ENCODE measurements around the gene INPP5F. TPM values are rescaled to one million over a fixed set of nuclear protein-coding genes. Genes with fewer than 3 reads are reported as not detected.
"Not testable (repeated sequence)": the region's sequence is repeated elsewhere in the genome, so short reads cannot be mapped to it uniquely, and the experiment has no call there.

INPP5F gene
- total RNA-seq, 1 experiment from 2014 or later = 14.9 TPM

DNA sequence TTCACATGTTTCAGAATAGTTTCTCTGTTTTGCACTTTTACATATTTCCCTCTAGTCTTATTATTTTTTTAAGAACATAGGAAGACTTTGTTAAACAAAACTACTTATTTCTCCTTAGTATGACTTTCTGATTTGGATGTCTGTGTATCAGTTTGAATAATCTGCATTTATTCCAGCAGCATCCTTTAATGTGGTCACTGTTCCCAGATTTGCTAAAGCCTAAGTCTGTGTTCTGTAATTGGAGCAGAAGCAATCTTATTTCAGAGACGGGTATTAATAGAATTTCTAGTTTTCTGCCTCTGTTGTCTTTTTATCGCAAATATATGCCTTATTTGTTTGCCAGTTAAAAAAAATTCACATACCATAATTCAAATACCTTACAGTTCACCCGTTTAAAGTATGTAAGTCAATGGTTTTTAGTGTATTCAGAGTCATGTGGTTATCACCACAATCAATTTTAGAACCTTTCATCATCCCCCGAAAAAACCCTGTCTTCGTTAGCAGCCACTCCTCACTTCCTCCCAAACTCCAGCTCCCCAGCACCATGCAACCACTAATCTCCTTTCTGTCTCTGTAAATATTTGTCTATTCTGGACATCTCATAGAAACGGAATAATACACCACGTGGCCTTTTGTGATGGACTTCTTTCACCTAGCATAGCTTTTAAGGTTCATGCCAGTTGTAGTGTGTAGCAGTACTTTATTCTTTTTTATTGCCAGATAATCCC, 58.7 kb downstream of the INPP5F start:
- DNase-seq (ENCODE audit: unreplicated experiment) = no peak
- H3K4me3 Mint-ChIP-seq (ENCODE audit: unreplicated experiment) = no peak overlapping the region
- no peaks in the 10 kb centered on the region for H3K36me3 Mint-ChIP-seq (ENCODE audit: insufficient read depth, unreplicated experiment)
- H3K27me3 Mint-ChIP-seq (ENCODE audit: insufficient read depth, unreplicated experiment) = no peaks in the 10 kb centered on the region
- TF ChIP-seq, protein P1, sequence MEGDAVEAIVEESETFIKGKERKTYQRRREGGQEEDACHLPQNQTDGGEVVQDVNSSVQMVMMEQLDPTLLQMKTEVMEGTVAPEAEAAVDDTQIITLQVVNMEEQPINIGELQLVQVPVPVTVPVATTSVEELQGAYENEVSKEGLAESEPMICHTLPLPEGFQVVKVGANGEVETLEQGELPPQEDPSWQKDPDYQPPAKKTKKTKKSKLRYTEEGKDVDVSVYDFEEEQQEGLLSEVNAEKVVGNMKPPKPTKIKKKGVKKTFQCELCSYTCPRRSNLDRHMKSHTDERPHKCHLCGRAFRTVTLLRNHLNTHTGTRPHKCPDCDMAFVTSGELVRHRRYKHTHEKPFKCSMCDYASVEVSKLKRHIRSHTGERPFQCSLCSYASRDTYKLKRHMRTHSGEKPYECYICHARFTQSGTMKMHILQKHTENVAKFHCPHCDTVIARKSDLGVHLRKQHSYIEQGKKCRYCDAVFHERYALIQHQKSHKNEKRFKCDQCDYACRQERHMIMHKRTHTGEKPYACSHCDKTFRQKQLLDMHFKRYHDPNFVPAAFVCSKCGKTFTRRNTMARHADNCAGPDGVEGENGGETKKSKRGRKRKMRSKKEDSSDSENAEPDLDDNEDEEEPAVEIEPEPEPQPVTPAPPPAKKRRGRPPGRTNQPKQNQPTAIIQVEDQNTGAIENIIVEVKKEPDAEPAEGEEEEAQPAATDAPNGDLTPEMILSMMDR (IDR thresholded peaks at IDR 0.05; ENCODE audit: unreplicated experiment) = no peak
- H3K4me1 Mint-ChIP-seq (ENCODE audit: insufficient read depth, unreplicated experiment) = no peaks in the 10 kb centered on the region
- BruUV-seq (replicated peaks) = no TSS peak
- ChIA-PET CTCF (no interaction called here), POLR2A (interaction anchor here (0.6 to 0.9 kb wide), 2 partner anchors 13 to 670 kb away, joined by 5 read pairs; no protein-coding TSS in a partner anchor)
- H3K27ac Mint-ChIP-seq (ENCODE audit: low read depth, unreplicated experiment) = no peak overlapping the region
- H3K9me3 Mint-ChIP-seq (ENCODE audit: unreplicated experiment) = no peaks in the 10 kb centered on the region
- intact Hi-C loops (cut with micrococcal nuclease) = no loop called here

DNA sequence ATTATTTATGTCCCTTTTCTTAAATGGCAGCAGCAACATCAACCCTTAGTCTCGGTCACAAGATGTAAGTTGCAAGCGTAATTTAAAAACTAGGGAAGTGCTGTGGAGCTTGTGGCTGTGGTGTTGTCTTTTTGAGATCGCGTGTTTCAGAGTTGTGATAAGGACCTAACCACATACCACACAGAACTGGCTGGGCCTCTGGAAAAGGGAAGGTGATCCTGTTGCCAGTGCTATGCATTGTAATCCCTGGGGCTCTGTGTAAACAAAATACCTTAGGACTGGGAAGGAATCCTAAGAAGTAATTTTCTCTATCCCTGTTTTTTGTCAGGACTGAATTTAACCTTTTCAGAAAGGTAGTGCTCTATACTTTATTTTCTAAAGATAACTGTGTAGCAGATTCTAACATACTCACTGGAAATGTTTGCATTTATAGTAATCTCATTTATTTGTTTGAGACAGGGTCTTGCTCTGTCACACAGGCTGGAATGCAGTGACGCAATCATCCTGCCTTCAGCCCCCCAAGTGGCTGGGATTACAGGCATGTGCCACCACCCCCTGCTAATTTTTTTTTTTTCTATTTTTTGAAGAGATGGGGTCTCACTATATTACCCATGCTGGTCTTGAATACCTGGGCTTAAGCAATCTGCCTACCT, 60.4 kb downstream of the INPP5F start:
- ChIA-PET POLR2A (no interaction called here), CTCF (interaction anchor here (0.6 kb wide), 1 partner anchor 1348 kb away, joined by 3 read pairs; no protein-coding TSS in a partner anchor)
- H3K36me3 Mint-ChIP-seq (ENCODE audit: insufficient read depth, unreplicated experiment) = no peaks in the 10 kb centered on the region
- no peak overlapping the region for H3K4me3 Mint-ChIP-seq (ENCODE audit: unreplicated experiment)
- intact Hi-C loops (cut with micrococcal nuclease) = no loop called here
- TF ChIP-seq, protein P1 (IDR thresholded peaks at IDR 0.05; ENCODE audit: unreplicated experiment) = no peak
- no peaks in the 10 kb centered on the region for H3K4me1 Mint-ChIP-seq (ENCODE audit: insufficient read depth, unreplicated experiment)
- no TSS peak for BruUV-seq (replicated peaks)
- H3K27me3 Mint-ChIP-seq (ENCODE audit: insufficient read depth, unreplicated experiment) = no peaks in the 10 kb centered on the region
- no peaks in the 10 kb centered on the region for H3K9me3 Mint-ChIP-seq (ENCODE audit: unreplicated experiment)
- no peak for DNase-seq (ENCODE audit: unreplicated experiment)
- no peak overlapping the region for H3K27ac Mint-ChIP-seq (ENCODE audit: low read depth, unreplicated experiment)

DNA sequence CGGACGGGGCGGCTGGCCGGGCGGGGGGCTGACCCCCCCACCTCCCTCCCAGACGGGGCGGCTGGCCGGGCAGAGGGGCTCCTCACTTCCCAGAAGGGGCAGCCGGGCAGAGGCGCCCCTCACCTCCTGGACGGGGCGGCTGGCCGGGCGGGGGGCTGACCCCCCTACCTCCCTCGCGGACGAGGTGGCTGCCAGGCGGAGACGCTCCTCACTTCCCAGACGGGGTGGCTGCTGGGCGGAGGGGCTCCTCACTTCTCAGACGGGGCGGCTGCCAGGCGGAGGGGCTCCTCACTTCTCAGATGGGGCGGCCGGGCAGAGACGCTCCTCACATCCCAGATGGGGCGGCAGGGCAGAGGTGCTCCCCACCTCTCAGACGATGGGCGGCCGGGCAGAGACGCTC, 69.3 kb downstream of the INPP5F start:
- CTCF ChIA-PET; H3K27ac Mint-ChIP-seq (ENCODE audit: low read depth, unreplicated experiment); H3K9me3 Mint-ChIP-seq (ENCODE audit: unreplicated experiment); H3K27me3 Mint-ChIP-seq (ENCODE audit: insufficient read depth, unreplicated experiment); H3K4me3 Mint-ChIP-seq (ENCODE audit: unreplicated experiment); POLR2A ChIA-PET; H3K4me1 Mint-ChIP-seq (ENCODE audit: insufficient read depth, unreplicated experiment); DNase-seq (ENCODE audit: unreplicated experiment); BruUV-seq (replicated peaks); intact Hi-C loops (cut with micrococcal nuclease): not testable (repeated sequence)
- peaks cover 18% of the 10 kb centered on the region for H3K36me3 Mint-ChIP-seq (ENCODE audit: insufficient read depth, unreplicated experiment)

DNA sequence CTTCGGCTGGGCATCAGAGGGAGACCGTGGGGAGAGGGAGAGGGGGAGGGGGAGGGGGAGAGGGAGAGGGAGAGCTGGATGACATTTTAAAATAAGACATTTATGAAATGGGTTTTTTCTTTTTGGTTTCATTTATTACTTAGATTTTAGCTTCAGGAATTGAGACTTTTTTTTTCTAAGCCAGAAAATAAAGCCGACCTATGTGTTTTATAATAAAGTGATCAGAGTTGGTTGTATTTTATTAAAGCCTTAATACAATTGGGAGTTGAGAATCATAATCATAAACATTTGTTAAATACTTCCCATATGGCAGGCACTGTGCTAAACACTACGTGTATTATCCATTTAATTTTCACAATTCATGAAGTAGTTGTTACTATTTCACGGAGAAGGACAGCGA, 70.2 kb downstream of the INPP5F start:
- POLR2A ChIA-PET = interaction anchor here (1.5 kb wide), 1 partner anchor 35 kb away, joined by 3 read pairs; no protein-coding TSS in a partner anchor
- H3K27me3 Mint-ChIP-seq (ENCODE audit: insufficient read depth, unreplicated experiment) = no peaks in the 10 kb centered on the region

More for the DNA sequence above, 70.2 kb downstream of the INPP5F start:
- no peaks in the 10 kb centered on the region for H3K4me1 Mint-ChIP-seq (ENCODE audit: insufficient read depth, unreplicated experiment)
- intact Hi-C loops (cut with micrococcal nuclease) = no loop called here
- H3K27ac Mint-ChIP-seq (ENCODE audit: low read depth, unreplicated experiment) = no peak overlapping the region
- CTCF ChIA-PET = no interaction called here
- H3K36me3 Mint-ChIP-seq (ENCODE audit: insufficient read depth, unreplicated experiment) = peaks cover 18% of the 10 kb centered on the region
- no TSS peak for BruUV-seq (replicated peaks)
- TF ChIP-seq, protein P1 (IDR thresholded peaks at IDR 0.05; ENCODE audit: unreplicated experiment) = no peak
- no peak for DNase-seq (ENCODE audit: unreplicated experiment)
- no peaks in the 10 kb centered on the region for H3K9me3 Mint-ChIP-seq (ENCODE audit: unreplicated experiment)
- H3K4me3 Mint-ChIP-seq (ENCODE audit: unreplicated experiment) = no peak overlapping the region
